Ascending aorta (tissue), 2 donors: Measurements from ENCODE around the gene POU5F1. TPM values are rescaled to one million over a fixed set of nuclear protein-coding genes. Genes with fewer than 3 reads are reported as not detected.

Experiments
- DNase-seq, 2 donors: peaks; one replicate each; pipeline ENCODE4 v3.0.0-alpha.2; 2019; ENCODE audit warnings: low spot score in 2 of 2
- H3K27ac ChIP-seq, 2 donors: fragments of 200-600 bp; sonication (generic); one replicate each; pipeline ENCODE4 v1.5.1; 2016 to 2017; ENCODE audit warnings: mild to moderate bottlenecking in 1 of 2
- H3K27me3 ChIP-seq: fragments of 200-600 bp; sonication (generic); one replicate; pipeline ENCODE4 v1.5.1; 2017
- H3K36me3 ChIP-seq, 2 donors: fragments of 200-600 bp; sonication (generic); one replicate each; pipeline ENCODE4 v1.5.1; 2016
- H3K4me1 ChIP-seq, 2 donors: fragments of 200-600 bp; sonication (generic); one replicate each; pipeline ENCODE4 v1.5.1; 2016 to 2017; ENCODE audit warnings: mild to moderate bottlenecking in 1 of 2
- H3K4me3 ChIP-seq, 2 donors: fragments of 200-600 bp; sonication (generic); one replicate each; pipeline ENCODE4 v1.5.1; 2016 to 2017; ENCODE audit warnings: mild to moderate bottlenecking in 1 of 2
- H3K9me3 ChIP-seq, 2 donors: fragments of 200-600 bp; sonication (generic); one replicate each; pipeline ENCODE4 v1.5.1; 2016
- intact Hi-C: fragments of 100-400 bp; cut with DNase I; formaldehyde crosslinking; loops from one replicate; pipeline ENCODE4 v1.15.1; 2023
- total RNA-seq: library from RNA; depleted of rRNA; stranded (reverse); fragments of >200 nt; gene quantifications from one replicate; pipeline ENCODE4 v1.1.0, GENCODE V29; 2016
- TF ChIP-seq, protein P1 (sequence below), 3 experiments: fragments of 200-600 bp in 2 of 3; fragments of 450-650 bp in 1 of 3; sonication (generic) in 2 of 3; IDR thresholded peaks; one replicate each; pipeline ENCODE4 v1.5.1; 2016 to 2019; ENCODE audit warnings: antibody characterized with exemption in 3 of 3, mild to moderate bottlenecking in 1 of 3, moderate library complexity in 1 of 3

POU5F1 gene
- total RNA-seq, 1 donor from 2014 or later: not detected

DNA sequence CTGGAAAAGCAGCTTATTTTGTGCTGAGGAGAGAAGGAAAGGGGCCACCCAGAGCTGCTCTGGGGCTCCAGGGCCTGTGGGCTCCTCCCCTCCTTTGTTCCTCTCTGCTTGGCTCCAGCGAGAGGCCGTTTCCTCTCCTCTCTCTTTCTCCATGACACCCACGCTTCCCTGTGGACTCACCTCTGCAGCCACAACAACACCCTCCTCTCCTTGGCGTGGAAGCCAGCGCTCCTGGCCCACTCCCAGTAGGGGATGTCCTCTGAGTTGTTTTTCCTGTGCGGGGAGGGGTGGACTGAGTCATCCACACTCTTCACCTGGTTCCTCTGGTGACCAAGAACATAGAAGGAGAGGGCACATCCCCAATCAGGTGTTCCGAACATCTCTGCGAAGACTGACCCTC is 45.3 kb downstream of the POU5F1 start:
- Histone ChIP-seq H3K4me1 (peaks cover 0 to 12% of the 10 kb centered on the region in 2 donors), H3K4me3 (no peak overlapping the region), H3K27ac (no peak overlapping the region), H3K9me3 (no peaks in the 10 kb centered on the region), H3K36me3 (no peaks in the 10 kb centered on the region), H3K27me3 (no peaks in the 10 kb centered on the region)
- intact Hi-C loops: no loop called here
- TF ChIP-seq, protein P1, sequence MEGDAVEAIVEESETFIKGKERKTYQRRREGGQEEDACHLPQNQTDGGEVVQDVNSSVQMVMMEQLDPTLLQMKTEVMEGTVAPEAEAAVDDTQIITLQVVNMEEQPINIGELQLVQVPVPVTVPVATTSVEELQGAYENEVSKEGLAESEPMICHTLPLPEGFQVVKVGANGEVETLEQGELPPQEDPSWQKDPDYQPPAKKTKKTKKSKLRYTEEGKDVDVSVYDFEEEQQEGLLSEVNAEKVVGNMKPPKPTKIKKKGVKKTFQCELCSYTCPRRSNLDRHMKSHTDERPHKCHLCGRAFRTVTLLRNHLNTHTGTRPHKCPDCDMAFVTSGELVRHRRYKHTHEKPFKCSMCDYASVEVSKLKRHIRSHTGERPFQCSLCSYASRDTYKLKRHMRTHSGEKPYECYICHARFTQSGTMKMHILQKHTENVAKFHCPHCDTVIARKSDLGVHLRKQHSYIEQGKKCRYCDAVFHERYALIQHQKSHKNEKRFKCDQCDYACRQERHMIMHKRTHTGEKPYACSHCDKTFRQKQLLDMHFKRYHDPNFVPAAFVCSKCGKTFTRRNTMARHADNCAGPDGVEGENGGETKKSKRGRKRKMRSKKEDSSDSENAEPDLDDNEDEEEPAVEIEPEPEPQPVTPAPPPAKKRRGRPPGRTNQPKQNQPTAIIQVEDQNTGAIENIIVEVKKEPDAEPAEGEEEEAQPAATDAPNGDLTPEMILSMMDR (IDR thresholded peaks at IDR 0.05): no peak
- DNase-seq: no peak

DNA sequence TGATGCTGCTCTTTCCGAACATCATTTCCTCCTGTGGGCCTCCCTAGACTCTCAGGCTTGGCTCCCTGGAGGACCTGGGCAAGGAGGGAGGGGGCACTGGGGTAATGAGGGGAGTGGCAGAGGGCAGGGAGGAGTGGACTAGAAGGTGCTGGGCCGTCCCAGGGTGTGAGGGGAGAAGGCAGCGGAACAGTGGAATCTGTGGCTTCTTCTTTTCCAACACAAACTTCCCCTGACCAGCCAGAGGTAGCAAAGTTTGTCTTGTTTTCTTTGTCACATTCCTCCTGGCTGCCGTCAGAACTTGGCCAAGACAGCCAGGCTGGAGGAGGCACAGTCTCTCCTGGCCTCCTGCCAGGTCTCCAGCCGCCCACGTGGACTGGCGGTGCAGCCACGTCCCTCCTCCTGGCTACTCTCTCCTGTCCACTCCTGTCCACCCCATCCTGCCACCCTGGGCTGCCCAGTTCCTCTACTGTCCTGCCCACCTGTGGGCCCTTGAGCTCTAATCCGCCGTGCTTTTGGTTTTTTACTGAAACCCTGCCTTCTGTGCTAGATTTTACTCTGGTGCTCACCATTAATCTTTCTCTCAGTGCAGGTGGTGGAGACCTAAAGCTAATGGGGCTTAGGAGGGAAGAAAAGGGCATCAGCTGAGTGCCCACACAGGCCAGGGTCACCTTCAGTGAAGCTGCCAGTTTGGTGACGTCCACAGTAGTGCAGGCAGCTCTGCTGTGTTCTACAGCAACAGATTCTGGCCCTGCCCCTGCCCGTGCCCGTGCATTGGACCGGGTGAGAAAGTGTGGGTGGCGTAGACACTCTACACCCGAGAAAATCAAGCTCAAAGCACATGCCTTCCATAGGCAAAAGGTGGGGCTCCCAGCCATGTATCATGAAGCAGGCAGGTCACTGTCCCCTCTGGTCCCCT is 47.4 kb downstream of the POU5F1 start:
- TF ChIP-seq, protein P1 (IDR thresholded peaks at IDR 0.05): no peak
- peak in 1 of 2 donors; percentile 78 for DNase-seq
- H3K4me3 ChIP-seq: no peak overlapping the region
- intact Hi-C loops: no loop called here
- peaks cover 0 to 12% of the 10 kb centered on the region in 2 donors for H3K4me1 ChIP-seq
- H3K27me3 ChIP-seq: no peaks in the 10 kb centered on the region
- H3K27ac ChIP-seq: peak overlapping the region; percentile 48 to 56
- H3K36me3 ChIP-seq: no peaks in the 10 kb centered on the region
- H3K9me3 ChIP-seq: no peaks in the 10 kb centered on the region

DNA sequence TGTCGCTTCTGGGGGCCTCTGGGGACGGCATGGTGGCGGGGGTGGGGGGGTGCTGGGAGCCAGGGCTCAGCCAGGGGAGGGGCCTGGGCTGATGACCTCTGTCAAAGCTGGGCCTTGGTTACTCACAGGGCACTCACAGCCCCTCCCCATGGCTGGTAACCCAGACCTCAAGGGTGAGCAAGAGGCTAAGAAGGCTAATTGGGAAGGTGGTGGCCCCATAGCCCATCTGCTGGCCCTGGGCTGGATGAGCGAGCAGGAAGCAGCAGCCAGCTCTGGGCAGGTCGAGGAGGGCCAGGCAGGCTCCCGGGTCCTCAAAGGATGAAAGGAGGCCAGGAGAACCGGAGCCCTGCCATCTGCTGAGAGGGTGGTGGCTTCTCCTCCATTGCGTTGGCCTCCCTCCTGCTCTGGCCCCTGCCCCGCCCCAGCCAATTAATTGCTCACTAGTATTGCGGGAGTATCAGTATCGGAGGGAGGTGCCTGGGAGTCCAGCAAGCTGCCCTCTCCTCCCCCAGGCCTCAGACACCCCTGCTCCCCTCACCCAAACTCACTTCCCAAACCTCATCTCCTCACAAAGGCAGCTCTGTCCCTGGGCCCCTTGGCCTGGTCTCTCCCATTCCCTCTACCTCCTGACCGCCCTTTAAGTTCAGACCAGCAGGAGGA is 49.2 kb downstream of the POU5F1 start:
- Histone ChIP-seq H3K4me3 (no peak overlapping the region), H3K9me3 (no peaks in the 10 kb centered on the region), H3K27ac (no peak overlapping the region), H3K36me3 (no peaks in the 10 kb centered on the region), H3K4me1 (peaks cover 0 to 12% of the 10 kb centered on the region in 2 donors), H3K27me3 (no peaks in the 10 kb centered on the region)
- intact Hi-C loops: no loop called here
- no peak for DNase-seq
- TF ChIP-seq, protein P1 (IDR thresholded peaks at IDR 0.05): no peak

DNA sequence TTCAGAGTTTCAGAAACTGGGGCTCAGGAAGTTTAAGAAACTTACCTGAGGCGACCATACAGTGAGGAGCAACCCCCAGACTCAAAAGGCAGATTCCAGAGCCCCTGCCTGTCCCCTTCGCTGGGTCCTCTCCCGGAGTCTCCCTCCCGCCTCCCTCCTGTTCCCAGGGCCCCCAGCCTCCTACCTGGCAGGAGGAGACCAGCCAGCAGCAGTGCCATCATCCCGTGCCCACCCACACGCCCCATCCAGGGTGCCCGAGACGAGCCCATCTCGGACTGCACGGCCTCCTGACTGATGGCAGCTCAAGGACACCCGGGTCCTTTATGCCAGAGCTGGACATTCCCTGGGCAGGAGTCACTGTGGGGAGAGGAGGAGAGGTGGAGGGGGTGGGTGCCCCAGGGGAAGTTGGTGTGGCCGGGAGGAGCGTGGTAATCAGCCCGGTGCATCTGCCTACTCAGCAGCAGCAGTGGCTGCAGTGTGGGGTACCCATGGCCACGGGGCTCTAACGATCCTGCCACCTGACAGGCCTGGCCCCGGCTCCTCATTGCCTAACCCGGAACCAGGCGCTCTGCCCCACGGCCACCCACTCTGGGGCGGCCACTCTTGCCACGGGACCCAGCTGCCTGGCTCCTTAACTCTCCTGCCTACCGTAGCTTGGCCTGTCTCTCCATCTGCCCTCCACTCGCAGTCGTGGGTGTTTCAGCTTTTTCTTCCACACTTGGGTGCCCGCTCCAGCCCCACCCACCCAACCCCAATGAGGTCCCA is 50.1 kb downstream of the POU5F1 start, which contains the start of gene CDSN:
Gene CDSN (minus strand): TSS at position 296 of the 765 bp plus-strand sequence. CDS start 27 bp downstream, at position 269.
- no peak for DNase-seq
- no peaks in the 10 kb centered on the region for H3K27me3 ChIP-seq
- H3K27ac ChIP-seq: no peak within 1 kb of the TSS
- intact Hi-C loops: no loop called here
- no peaks in the 10 kb centered on the region for H3K9me3 ChIP-seq
- TF ChIP-seq, protein P1 (IDR thresholded peaks at IDR 0.05): no peak
- peaks cover 0 to 14% of the 10 kb centered on the region in 2 donors for H3K4me1 ChIP-seq
- H3K4me3 ChIP-seq: no peak within 1 kb of the TSS
- no peaks in the 10 kb centered on the region for H3K36me3 ChIP-seq

DNA sequence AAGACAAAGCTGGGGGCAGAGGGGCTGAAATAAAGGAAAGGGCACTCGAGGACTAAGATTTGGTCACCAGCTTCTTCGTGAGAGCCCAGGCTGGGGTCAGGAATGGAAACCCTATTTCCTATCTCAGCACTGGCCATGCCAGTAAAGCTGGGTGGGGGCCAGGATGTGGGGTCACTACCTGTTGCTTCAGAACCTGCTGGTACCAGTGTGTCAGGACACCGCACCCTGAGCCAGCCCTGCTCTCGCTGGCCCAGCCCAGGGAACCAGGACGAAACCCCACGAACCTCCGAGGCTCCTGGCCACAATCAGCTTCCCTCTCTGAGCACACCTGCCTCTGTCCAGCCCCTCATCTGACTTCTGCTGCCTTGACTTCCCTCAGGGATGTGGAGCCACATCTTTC is 52.3 kb downstream of the POU5F1 start:
- H3K27ac ChIP-seq: no peak overlapping the region
- no peak for DNase-seq

More for the DNA sequence above, 52.3 kb downstream of the POU5F1 start:
- no peaks in the 10 kb centered on the region for H3K36me3 ChIP-seq
- no peak overlapping the region for H3K4me3 ChIP-seq
- intact Hi-C loops: no loop called here
- TF ChIP-seq, protein P1 (IDR thresholded peaks at IDR 0.05): no peak
- no peaks in the 10 kb centered on the region for H3K27me3 ChIP-seq
- peaks cover 0 to 29% of the 10 kb centered on the region in 2 donors for H3K4me1 ChIP-seq
- no peaks in the 10 kb centered on the region for H3K9me3 ChIP-seq
